Epithelial cell of esophagus (primary cell): ENCODE results near the gene TP53.

Source experiments
- DNase-seq: peaks from one replicate; pipeline ENCODE4 v3.0.0; 2010; ENCODE audit warnings: low read depth
- H3K4me3 ChIP-seq: 2 replicates; pipeline ENCODE4 v1.5.1; 2011; ENCODE audit warnings: mild to moderate bottlenecking, low read length, control low read depth
- CTCF ChIP-seq: IDR thresholded peaks from 2 replicates; pipeline ENCODE4 v1.5.1; 2011; ENCODE audit warnings: low read depth, mild to moderate bottlenecking, low read length, control low read depth, inconsistent platforms; ENCODE audit not compliant: insufficient read depth; ENCODE audit errors: missing control alignments

Gene TP53

GRCh38 chr17:7719661-7720060 lies 32.4 kb upstream of the TP53 start:
- H3K4me3 ChIP-seq: no peak overlapping the region
- no peak for DNase-seq
- no peak for TF ChIP-seq CTCF

- no peak for TF ChIP-seq CTCF
- peak overlapping the region; percentile 61 for H3K4me3 ChIP-seq
- no peak for DNase-seq
Observed at GRCh38 chr17:7717756-7718350, 30.6 kb upstream of the TP53 start.

- DNase-seq: peak; percentile 92
- TF ChIP-seq CTCF: peak; percentile 53
- peak within 1 kb of the TSS; percentile 61 for H3K4me3 ChIP-seq
Observed at GRCh38 chr17:7716901-7717755, 29.8 kb upstream of the TP53 start, which contains the start of gene DNAH2. Gene DNAH2 (plus strand): TSS chr17:7717744. CDS start chr17:7719735, 1,991 bp downstream.

GRCh38 chr17:7715936-7716886 lies 28.9 kb upstream of the TP53 start:
- peak overlapping the region; percentile 61 for H3K4me3 ChIP-seq
- no peak for DNase-seq
- TF ChIP-seq CTCF: no peak

GRCh38 chr17:7714721-7715594 lies 27.7 kb upstream of the TP53 start:
- no peak overlapping the region for H3K4me3 ChIP-seq

More at GRCh38 chr17:7714721-7715594, 27.7 kb upstream of the TP53 start:
- TF ChIP-seq CTCF: no peak
- no peak for DNase-seq
